Osteocyte (in vitro differentiated cells): ENCODE results near the gene BPIFB4. TPM values are rescaled to one million over a fixed set of nuclear protein-coding genes. Genes with fewer than 3 reads are reported as not detected.

Experiments
- DNase-seq: peaks from one replicate; pipeline ENCODE4 v3.0.0; 2021; ENCODE audit warnings: mixed read lengths; ENCODE audit not compliant: unreplicated experiment; ENCODE audit errors: extremely low spot score
- H3K27ac Mint-ChIP-seq: one replicate; pipeline ENCODE4 v1.8.0; 2021; ENCODE audit warnings: mild to moderate bottlenecking, mixed read lengths; ENCODE audit not compliant: unreplicated experiment
- H3K27me3 Mint-ChIP-seq: one replicate; pipeline ENCODE4 v1.8.0; 2021; ENCODE audit warnings: mixed read lengths; ENCODE audit not compliant: unreplicated experiment
- H3K36me3 Mint-ChIP-seq: one replicate; pipeline ENCODE4 v1.8.0; 2021; ENCODE audit warnings: mixed read lengths; ENCODE audit not compliant: unreplicated experiment
- H3K4me1 Mint-ChIP-seq: one replicate; pipeline ENCODE4 v1.8.0; 2021; ENCODE audit warnings: mixed read lengths; ENCODE audit not compliant: unreplicated experiment
- H3K4me3 Mint-ChIP-seq: one replicate; pipeline ENCODE4 v1.8.0; 2021; ENCODE audit warnings: mild to moderate bottlenecking, moderate library complexity, mixed read lengths; ENCODE audit not compliant: unreplicated experiment
- H3K9me3 Mint-ChIP-seq: one replicate; pipeline ENCODE4 v1.8.0; 2021; ENCODE audit warnings: mixed read lengths; ENCODE audit not compliant: unreplicated experiment
- total RNA-seq: library from RNA; stranded (reverse); gene quantifications from 2 replicates; pipeline ENCODE4 v1.2.1, GENCODE V29; 2021
- TF ChIP-seq, protein P1 (sequence below): fragments of 200-600 bp; sonication (generic); IDR thresholded peaks from 2 replicates; pipeline ENCODE4 v1.5.0; 2021; ENCODE audit warnings: antibody characterized with exemption, mild to moderate bottlenecking, moderate library complexity

BPIFB4 gene
- total RNA-seq, 1 donor from 2014 or later: not detected

DNA sequence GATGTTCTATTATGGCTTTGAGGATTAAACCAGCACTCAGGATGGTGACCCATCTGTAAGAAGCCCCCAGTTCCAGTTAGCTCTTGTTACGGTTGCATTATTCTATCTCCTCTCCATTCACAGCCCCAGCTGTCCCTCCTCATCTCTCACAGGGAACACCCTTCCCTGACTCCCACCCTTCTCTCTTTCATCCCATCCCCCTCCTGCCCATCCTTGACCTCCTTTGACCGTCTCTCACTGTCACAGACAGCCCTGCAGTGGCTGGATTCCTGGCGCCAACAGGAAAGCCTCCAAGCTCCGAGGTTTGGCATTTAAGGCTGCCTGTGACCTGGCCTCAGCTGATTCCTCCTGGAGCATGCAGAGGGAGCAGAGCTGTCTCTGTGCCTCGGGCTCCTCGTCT, 4.2 kb upstream of the BPIFB4 start:
- Mint-ChIP-seq H3K27me3 (no peaks in the 10 kb centered on the region), H3K4me3 (no peak overlapping the region), H3K4me1 (no peaks in the 10 kb centered on the region), H3K9me3 (no peaks in the 10 kb centered on the region), H3K27ac (no peak overlapping the region), H3K36me3 (no peaks in the 10 kb centered on the region)
- no peak for DNase-seq
- TF ChIP-seq, protein P1, sequence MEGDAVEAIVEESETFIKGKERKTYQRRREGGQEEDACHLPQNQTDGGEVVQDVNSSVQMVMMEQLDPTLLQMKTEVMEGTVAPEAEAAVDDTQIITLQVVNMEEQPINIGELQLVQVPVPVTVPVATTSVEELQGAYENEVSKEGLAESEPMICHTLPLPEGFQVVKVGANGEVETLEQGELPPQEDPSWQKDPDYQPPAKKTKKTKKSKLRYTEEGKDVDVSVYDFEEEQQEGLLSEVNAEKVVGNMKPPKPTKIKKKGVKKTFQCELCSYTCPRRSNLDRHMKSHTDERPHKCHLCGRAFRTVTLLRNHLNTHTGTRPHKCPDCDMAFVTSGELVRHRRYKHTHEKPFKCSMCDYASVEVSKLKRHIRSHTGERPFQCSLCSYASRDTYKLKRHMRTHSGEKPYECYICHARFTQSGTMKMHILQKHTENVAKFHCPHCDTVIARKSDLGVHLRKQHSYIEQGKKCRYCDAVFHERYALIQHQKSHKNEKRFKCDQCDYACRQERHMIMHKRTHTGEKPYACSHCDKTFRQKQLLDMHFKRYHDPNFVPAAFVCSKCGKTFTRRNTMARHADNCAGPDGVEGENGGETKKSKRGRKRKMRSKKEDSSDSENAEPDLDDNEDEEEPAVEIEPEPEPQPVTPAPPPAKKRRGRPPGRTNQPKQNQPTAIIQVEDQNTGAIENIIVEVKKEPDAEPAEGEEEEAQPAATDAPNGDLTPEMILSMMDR: no peak

DNA sequence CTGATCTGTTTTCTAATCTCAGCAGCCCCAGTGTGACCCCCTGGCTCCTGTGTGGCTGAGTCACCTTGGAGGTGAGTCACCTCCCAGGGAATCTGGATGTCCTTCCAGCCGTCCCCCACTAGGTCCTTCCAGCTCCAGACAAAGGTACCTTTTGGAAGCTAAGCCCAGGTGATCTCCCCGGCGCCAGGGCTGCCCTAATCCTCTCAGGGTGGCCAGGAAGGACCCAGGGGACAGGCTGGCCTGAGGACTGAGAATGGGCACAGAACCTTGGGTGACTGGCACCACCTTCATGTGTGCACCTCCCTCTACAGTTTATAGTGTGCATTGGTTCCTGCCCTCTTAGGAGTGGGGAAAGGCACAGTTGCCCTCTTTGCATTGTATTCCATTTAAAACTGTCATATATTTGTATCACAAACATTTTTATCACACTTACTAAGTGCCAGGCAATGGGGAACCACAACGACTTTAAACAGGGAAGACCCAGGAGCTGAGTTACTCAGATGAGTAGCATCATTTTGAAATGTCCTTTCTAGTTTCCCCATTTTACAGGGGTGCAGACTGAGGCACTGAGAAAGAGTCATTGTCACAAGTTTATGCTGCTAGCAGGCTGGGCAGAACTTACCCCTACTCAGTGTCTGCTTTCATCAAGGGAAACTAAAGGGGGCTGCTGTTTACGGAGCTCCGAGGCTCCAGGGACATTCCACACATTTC, 2.6 kb upstream of the BPIFB4 start:
- H3K36me3 Mint-ChIP-seq: no peaks in the 10 kb centered on the region
- peaks cover 6% of the 10 kb centered on the region for H3K27me3 Mint-ChIP-seq
- H3K27ac Mint-ChIP-seq: no peak overlapping the region
- H3K4me1 Mint-ChIP-seq: no peaks in the 10 kb centered on the region
- H3K9me3 Mint-ChIP-seq: no peaks in the 10 kb centered on the region
- DNase-seq: no peak
- TF ChIP-seq, protein P1: no peak
- no peak overlapping the region for H3K4me3 Mint-ChIP-seq

DNA sequence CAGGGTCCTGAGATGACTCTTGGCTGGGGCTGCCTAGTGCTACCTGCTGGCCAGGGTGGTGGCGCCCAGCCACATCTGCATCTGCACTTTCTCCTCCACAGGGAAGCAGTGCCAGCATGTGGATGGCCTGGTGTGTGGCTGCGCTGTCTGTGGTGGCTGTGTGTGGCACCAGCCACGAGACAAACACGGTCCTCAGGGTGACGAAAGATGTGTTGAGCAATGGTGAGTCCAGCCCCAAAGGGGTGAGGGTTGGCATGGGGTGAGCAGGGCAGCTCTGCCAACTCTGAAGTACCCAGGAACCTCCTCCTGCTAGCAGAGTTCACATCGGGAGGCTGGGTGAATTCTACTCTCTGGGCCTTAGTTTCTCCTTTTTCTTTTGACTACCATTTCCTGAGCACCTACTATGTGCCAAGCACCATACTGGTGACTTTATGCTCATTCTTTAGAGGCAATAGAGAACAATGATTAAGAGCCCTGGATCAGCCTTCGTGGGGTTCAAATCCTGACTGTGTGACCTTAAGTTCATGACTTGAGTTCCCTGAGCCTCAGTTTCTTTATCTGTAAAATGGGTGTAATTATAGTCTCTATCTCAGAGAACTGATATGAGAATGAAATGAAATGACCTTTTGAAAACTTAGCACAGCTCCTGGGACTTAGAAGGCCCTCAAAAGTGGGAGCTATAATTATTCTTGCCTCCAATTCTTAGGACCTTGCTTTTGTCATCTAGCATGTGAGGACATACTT, 2.1 kb downstream of the BPIFB4 start:
- H3K9me3 Mint-ChIP-seq: no peaks in the 10 kb centered on the region
- no peak for DNase-seq
- no peaks in the 10 kb centered on the region for H3K4me1 Mint-ChIP-seq
- H3K36me3 Mint-ChIP-seq: no peaks in the 10 kb centered on the region
- TF ChIP-seq, protein P1: no peak
- peaks cover 6% of the 10 kb centered on the region for H3K27me3 Mint-ChIP-seq
- no peak overlapping the region for H3K4me3 Mint-ChIP-seq
- H3K27ac Mint-ChIP-seq: no peak overlapping the region

DNA sequence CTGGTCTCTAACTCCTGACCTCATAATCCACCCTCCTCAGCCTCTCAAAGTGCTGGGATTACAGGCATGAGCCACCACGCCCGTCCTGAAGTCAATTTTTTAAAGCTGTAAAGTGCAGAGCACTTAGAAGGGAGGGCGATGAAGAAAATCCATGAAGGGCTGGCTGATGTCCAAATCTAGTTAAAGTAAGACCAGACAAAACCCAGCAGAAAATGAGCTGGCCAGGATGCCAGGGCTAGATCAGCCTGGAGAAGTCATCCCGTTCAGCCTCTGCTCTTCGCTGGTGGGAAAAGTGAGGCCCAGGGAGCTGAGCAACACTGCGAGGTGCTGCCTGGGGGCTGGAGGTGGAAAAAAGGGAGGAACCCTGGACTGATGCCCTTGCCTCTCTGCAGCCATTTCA, 3.1 kb downstream of the BPIFB4 start:
- Mint-ChIP-seq H3K27me3 (peaks cover 6% of the 10 kb centered on the region), H3K27ac (no peak overlapping the region), H3K9me3 (no peaks in the 10 kb centered on the region), H3K4me3 (no peak overlapping the region), H3K36me3 (no peaks in the 10 kb centered on the region), H3K4me1 (no peaks in the 10 kb centered on the region)
- TF ChIP-seq, protein P1: no peak
- no peak for DNase-seq

DNA sequence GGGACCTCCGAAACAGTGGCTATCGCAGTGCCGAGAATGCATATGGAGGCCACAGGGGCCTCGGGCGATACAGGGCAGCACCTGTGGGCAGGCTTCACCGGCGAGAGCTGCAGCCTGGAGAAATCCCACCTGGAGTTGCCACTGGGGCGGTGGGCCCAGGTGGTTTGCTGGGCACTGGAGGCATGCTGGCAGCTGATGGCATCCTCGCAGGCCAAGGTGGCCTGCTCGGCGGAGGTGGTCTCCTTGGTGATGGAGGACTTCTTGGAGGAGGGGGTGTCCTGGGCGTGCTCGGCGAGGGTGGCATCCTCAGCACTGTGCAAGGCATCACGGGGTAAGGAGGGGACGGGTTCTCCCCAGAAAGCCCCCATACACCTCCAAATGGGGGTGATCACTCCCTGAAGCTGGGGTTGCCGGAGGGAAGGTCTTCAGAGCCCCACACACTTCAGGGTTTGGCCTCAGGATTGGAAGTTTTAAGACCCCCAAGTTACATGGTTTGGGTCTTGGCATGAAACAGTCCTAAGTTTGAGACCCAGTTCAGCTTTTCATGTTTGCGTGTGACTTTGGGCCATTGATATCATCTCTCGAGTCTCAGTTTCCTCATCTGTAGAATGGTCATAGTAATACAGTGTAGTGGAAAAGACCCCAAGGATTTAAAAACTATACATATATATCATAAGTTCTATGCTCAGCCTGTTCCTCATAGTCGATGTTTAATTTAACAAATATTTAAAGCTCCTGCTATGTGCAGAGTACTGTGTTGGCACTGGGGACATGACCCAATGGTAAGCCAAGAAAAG, 4.3 kb downstream of the BPIFB4 start:
- peaks cover 7% of the 10 kb centered on the region for H3K27me3 Mint-ChIP-seq
- H3K36me3 Mint-ChIP-seq: no peaks in the 10 kb centered on the region
- H3K4me3 Mint-ChIP-seq: no peak overlapping the region
- no peaks in the 10 kb centered on the region for H3K9me3 Mint-ChIP-seq
- H3K4me1 Mint-ChIP-seq: no peaks in the 10 kb centered on the region
- H3K27ac Mint-ChIP-seq: no peak overlapping the region
- DNase-seq: no peak
- TF ChIP-seq, protein P1: no peak
